ENCODE results near the gene HLA-E. TPM values are rescaled to one million over a fixed set of nuclear protein-coding genes. Genes with fewer than 3 reads are reported as not detected.
"Not testable (repeated sequence)": the region's sequence is repeated elsewhere in the genome, so short reads cannot be mapped to it uniquely, and the experiment has no call there.

The HLA-E gene
- polyA plus RNA-seq, 3 donors = 870 to 944 (median 893) TPM

DNA sequence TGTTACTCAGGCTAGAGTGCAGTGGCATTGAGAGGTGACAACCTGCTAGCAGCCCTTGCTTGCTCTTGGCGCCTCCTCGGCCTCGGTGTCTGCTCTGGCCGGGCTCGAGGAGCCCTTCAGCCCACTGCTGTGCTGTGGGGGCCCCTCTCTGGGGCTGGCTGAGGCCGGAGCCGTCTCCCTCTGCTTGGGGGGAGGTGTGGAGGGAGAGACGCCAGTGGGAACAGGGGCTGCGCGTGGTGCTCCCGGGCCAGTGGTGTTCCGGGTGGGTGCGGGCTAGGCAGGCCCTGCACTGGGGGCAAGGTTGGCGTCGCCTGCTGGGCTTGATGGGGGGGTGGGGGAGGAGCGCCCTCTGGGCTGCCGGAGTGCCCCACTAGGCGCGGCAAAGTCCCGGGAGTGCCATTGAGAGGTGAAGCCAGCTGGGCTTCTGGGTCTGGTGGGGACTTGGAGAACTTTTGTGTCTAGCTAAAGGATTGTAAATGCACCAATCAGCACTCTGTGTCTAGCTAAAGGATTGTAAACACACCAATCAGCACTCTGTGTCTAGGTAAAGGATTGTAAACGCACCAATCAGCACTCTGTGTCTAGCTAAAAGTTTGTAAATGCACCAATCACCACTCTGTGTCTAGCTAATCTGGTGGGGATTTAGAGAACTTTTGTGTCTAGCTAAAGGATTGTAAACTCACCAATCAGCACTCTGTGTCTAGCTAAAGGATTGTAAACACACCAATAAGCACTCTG lies 28.6 kb downstream of the HLA-E start:
- H3K27ac Mint-ChIP-seq = peak overlapping the region in 5 of 7 donors; percentile 98 to 100 (median 99)
- H4K20me1 ChIP-seq (ENCODE audit: insufficient read depth, low read length); H2AFZ ChIP-seq (ENCODE audit: insufficient read depth, low read depth, low read length, poor library complexity, severe bottlenecking); H3K9me3 ChIP-seq (replicated peaks in 1 of 2; ENCODE audit: control insufficient read depth in 1 of 2, insufficient read depth in 1 of 2, low read length in 2 of 2); H3K27me3 Mint-ChIP-seq (ENCODE audit: low read depth in 3 of 3); H3K79me2 ChIP-seq (ENCODE audit: insufficient read depth, low read length); H3K27me3 ChIP-seq (ENCODE audit: control insufficient read depth in 2 of 2, insufficient read depth in 2 of 2, low read length in 2 of 2); H3K4me3 Mint-ChIP-seq; intact Hi-C loops (cut with micrococcal nuclease); H3K4me3 ChIP-seq (replicated peaks in 1 of 3; ENCODE audit: low read depth in 2 of 3, low read length in 3 of 3); H3K9ac ChIP-seq (ENCODE audit: insufficient read depth, low read length, poor library complexity, severe bottlenecking); H3K36me3 ChIP-seq (replicated peaks in 1 of 2; ENCODE audit: control insufficient read depth in 1 of 2, insufficient read depth in 2 of 2, low read length in 2 of 2); DNase-seq; H3K27ac ChIP-seq (ENCODE audit: low read depth in 1 of 2, low read length in 2 of 2); H3K4me2 ChIP-seq (replicated peaks; ENCODE audit: extremely low read depth, low read length, poor library complexity, severe bottlenecking); H3K36me3 Mint-ChIP-seq: not testable (repeated sequence)
- H3K9me3 Mint-ChIP-seq = peaks cover 2 to 14% (median 6%) of the 10 kb centered on the region in 7 donors
- peaks cover 25 to 34% of the 10 kb centered on the region in 2 donors for H3K4me1 ChIP-seq (ENCODE audit: control insufficient read depth in 1 of 2, insufficient read depth in 2 of 2, low read length in 2 of 2)
- 100% methylated on average over 8 of the region's 21 CpGs for WGBS (ENCODE audit: insufficient coverage)
- H3K4me1 Mint-ChIP-seq = peaks cover 36% of the 10 kb centered on the region

DNA sequence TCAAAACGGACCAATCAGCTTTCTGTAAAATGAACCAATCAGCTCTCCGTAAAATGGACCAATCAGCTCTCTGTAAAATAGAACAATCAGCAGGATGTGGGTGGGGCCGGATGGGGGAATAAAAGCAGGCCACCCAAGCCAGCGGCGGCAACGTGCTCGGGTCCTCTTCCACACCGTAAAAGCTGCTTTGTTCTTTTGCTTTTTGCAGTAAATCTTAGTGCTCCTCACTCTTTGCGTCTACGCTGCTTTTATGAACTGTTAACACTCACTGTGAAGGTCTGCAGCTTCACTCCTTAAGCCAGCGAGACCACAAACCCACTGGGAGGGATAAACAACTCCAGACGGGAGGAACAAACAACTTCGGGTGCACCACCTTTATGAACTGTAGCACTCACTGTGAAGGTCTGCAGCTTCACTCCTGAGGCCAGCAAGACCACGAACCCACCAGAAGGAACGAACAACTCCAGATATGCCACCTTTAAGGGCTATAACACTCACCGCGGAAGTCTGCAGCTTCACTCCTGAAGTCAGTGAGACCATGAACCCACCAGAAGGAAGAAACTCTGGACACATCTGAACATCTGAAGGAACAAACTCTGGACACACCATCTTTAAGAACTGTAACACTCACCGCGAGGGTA lies 29.3 kb downstream of the HLA-E start:
- H3K9me3 ChIP-seq (replicated peaks in 1 of 2; ENCODE audit: control insufficient read depth in 1 of 2, insufficient read depth in 1 of 2, low read length in 2 of 2); H3K27ac ChIP-seq (ENCODE audit: low read depth in 1 of 2, low read length in 2 of 2); H3K36me3 ChIP-seq (replicated peaks in 1 of 2; ENCODE audit: control insufficient read depth in 1 of 2, insufficient read depth in 2 of 2, low read length in 2 of 2); H3K9ac ChIP-seq (ENCODE audit: insufficient read depth, low read length, poor library complexity, severe bottlenecking); H3K27me3 ChIP-seq (ENCODE audit: control insufficient read depth in 2 of 2, insufficient read depth in 2 of 2, low read length in 2 of 2); DNase-seq; H3K4me2 ChIP-seq (replicated peaks; ENCODE audit: extremely low read depth, low read length, poor library complexity, severe bottlenecking); H3K27me3 Mint-ChIP-seq (ENCODE audit: low read depth in 3 of 3); H3K4me3 Mint-ChIP-seq; H3K79me2 ChIP-seq (ENCODE audit: insufficient read depth, low read length); H4K20me1 ChIP-seq (ENCODE audit: insufficient read depth, low read length); H3K4me3 ChIP-seq (replicated peaks in 1 of 3; ENCODE audit: low read depth in 2 of 3, low read length in 3 of 3); intact Hi-C loops (cut with micrococcal nuclease); H3K36me3 Mint-ChIP-seq: not testable (repeated sequence)
- 46% methylated on average over 6 of the region's 19 CpGs for WGBS (ENCODE audit: insufficient coverage)
- H3K27ac Mint-ChIP-seq = peak overlapping the region in 2 of 7 donors; percentile 43 to 78
- peak overlapping the region; percentile 41 for H2AFZ ChIP-seq (ENCODE audit: insufficient read depth, low read depth, low read length, poor library complexity, severe bottlenecking)
- H3K9me3 Mint-ChIP-seq = peaks cover 2 to 14% (median 6%) of the 10 kb centered on the region in 7 donors
- peaks cover 36% of the 10 kb centered on the region for H3K4me1 Mint-ChIP-seq
- H3K4me1 ChIP-seq (ENCODE audit: control insufficient read depth in 1 of 2, insufficient read depth in 2 of 2, low read length in 2 of 2) = peaks cover 25 to 34% of the 10 kb centered on the region in 2 donors

Data from CD14-positive monocyte (primary cell).